ENCODE measurements around the gene PLEKHA7.
A peak's percentile ranks its signal among the peaks of the same experiment; 100 is the strongest.
"Not testable (repeated sequence)": the region's sequence is repeated elsewhere in the genome, so short reads cannot be mapped to it uniquely, and the experiment has no call there.

The PLEKHA7 gene

DNA sequence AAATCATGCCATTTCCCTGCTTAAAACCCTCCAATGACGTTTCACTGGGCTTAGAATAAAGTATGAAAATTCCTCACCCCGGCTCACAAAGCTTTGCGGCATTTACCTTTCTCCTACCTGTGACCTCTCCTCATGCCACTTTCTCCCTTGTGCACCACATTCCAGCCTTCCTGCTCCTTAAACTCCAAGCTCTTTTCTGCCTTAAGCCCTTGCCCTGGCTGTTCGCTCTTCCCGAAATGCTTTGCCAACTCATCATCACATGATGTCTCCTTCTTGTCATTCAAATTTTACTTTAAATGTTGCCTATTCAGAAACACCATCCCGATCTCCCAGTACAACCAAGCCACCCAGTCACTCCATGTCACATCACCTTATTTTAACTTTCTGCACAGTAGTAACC, 2.0 kb downstream of the PLEKHA7 start:
- DNase-seq, result no peak

DNA sequence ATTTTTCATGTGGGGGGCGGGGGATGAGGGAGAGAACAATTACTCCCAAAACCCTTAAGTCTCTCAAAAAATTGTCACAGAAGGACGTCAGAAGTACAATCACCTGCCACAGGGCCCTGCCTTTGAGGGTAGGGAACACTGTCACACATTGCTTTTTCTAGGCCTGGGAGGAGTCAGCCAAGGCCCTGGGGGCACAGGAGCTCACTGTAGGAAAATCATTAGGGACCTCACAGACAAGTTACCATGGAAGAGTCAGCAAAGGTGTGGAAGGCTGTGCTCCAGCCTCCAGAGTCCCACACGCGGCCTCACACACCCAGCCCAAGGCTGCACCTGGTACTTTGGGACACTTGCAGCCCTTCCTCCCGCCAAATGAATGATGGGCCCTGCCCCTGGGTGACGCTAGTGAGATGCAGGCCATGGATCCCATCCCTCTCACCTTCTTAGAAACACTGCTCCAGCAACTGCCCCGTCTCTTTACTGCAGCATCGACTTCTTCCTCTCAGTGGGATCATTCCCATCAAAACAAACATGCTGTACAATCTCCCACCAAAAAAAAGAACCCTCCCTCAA, 3.3 kb downstream of the PLEKHA7 start:
- no peak for DNase-seq

DNA sequence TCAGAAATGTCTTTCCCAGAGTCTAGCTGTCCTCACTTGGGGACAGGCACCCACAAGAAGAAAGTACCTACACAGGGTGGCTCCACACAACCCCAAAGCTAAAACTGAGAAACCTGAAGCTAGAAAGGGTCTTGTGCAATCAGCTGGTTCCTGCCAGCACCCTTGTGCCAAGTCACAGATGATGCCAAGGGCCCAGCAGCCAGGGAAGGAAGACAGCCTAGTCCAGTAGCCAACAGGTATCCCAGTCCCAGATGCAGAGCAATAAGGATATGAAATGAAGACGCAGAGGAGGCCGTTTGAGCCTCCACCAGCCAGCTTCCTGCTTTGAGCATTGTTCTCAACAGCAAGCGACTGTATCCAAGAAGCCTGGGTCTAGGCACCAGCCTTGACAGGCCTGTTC, 6.1 kb downstream of the PLEKHA7 start:
- DNase-seq, result peak in 4 of 51 donors; percentile 5 to 40 (median 16)

DNA sequence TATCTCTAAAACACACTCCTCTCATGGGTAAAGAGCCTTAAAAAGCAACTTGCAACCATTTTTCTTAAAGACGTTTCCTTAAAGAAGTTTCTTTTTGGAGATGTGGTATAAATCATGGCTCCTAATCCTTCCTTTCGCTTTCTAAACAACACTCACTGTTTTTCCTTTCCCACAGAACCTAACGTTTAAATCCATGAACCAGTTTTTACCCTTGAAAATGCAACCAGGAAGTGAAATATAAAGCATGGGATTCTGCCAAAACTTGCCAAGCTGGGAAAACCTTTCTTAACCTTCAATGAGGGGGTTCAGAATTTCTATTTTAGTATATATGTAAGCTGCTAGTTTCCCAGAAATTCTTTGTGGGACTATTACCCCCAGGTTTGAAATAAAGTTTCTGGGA, 8.6 kb downstream of the PLEKHA7 start:
- DNase-seq, result no peak

DNA sequence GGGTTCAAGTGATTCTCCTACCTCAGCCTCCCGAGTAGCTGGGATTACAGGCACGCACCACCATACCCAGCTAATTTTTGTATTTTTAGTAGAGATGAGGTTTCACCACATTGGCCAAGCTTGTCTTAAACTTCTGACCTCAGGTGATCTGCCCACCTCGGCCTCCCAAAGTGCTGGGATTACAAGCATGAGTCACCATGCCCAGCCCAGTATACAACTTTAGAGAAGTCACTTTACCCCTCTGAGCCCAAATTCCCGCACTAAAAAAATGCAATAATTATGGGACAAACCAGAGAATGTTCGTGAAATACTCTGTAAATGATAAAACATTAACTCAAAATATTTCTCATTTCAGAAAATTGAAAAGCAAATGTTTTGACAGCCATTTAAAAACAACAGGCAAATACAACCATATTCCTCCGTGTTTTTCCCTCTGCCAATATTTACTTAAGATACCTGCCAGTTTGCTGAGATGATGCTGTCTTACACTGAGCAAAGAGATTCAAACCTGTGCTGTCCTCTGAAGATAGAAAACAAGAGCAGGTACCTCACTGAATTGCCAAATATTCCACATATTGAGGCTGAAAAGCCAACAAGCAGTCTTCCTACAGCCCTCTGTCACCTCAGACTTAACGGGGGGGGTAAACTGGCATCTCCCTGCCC, 9.6 kb downstream of the PLEKHA7 start:
- DNase-seq, result no peak

DNA sequence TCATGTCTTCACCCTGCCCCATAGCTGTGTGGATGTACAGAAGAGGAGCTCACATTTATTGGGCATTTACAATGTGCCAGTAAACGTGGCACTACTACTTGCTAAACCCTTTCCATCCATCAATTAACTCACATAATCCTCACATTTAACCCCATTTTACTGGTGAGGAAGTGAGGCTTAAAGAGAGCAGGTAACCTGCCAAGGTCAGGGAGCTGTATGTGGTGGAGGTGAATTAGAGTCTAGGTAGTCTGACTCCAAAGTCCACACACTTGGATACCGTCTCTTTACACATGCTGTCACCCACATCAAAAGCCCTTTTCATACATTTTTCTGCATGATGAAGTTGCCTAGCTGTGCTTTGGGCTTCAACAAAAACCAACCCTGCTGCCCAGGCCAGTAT, 10.8 kb downstream of the PLEKHA7 start:
- DNase-seq, result no peak

DNA sequence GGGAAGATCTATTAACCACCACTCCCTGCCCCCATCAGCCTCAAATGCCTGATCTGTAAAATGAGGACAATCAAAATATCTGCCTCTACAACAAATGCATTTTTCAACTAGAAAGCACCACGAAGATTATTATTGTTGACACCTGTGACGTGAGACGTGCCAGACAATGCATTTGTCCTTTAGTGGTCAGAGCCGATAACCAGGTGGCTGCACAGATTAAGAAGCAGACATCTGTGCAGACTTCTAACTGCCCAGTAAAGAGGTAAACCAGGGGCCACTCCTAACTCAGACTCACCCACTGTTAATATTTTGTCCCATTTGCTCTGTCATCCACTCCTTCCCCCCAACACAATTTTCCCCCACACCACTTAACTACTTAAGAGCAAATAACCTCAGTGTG, 11.7 kb downstream of the PLEKHA7 start:
- no peak for DNase-seq

DNA sequence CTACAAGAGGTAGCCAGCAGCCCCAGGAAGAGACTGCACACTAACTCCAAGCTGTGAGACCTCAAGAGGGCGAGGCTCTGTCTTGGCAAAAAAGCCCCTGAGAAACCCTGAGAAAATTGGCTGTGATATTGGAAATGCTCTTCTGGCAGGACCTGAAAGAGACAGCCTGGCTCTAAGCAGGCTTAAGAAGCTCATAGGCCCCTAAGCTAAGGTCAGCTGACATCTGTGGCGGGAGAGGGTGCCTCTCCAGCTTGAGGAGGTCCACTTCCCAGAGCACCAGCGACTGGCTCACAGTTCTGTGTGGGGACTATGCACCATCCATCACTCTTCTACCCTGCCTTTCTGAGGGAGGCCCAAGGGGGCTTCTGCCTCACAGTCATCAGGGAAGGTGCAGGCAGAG, 12.4 kb downstream of the PLEKHA7 start:
- peak in 5 of 51 donors; percentile 11 to 26 (median 15) for DNase-seq

DNA sequence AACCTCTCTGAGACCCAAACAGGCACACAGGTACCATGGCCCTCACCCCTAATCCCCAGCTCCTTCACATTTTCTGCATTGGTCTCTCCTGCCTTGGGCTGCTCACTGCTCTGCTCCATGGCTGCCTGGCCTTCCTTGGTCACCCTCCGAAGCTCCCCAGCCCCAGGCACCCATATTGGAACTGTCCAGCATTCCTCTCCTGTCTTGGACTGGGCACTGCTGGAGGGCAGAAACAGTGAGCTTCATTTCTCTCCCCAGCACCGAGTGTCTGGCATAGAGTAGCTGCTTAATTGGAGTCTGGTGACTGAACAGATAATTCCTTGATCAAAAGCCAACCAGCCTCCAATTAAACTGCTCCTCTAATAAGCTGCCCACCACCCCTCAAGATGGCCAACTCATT, 13.2 kb downstream of the PLEKHA7 start:
- DNase-seq, result no peak

DNA sequence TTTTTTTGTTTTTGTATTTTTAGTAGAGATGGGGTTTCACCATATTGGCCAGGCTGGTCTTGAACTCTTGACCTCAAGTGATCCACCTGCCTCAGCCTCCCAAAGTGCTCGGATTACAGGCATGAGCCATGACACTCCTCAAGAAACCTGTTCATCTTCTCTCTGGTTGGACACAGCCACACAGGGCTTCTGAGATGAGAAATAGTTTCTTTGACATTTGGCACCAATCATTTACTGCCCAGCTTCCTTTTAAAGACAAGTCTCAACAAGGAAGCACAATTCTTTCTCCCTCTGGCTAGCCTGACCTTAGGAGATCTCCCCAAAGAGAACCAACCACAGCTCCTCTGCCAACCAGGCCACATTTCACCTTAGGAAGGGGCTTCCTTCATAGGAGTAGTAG, 14.0 kb downstream of the PLEKHA7 start:
- DNase-seq, result not testable (repeated sequence)

DNA sequence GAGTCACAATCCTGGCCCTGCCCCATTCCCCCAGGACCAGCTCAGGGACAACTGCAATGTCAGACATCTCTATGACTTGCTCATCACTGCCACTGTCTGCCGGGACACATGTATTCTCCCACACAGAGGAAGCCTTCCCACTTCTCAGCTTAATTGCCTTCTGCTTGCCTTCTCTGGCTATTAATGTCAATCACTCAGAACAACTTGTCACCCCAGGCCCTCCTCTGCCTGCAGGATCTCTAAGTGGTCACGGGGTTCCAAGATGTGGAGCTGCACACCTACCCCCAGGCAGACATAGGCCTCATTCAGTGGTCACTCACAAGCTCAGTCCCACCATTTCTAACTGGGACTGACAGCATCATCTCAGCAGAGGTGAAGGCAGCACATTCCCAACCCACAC, 15.1 kb downstream of the PLEKHA7 start:
- no peak for DNase-seq

DNA sequence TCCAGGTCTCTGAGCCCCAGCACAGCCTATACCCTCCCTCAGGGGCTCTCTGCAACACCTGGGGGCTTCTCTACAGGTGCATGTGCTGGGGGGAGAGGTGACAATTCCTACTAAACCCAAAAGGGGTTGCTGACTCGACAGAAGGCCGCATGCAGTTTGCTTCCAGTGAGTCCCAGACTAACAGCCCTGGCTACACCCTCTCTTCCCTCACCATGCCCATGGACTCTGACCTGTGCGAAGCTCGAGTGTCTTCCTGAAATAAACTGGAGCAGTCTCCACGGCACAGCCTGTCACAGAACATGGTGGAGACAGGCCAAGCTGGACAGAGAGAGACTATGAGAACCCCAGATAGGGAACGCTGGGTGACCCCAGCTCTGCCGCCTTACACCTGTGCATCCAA, 16.6 kb downstream of the PLEKHA7 start:
- DNase-seq, result no peak

DNA sequence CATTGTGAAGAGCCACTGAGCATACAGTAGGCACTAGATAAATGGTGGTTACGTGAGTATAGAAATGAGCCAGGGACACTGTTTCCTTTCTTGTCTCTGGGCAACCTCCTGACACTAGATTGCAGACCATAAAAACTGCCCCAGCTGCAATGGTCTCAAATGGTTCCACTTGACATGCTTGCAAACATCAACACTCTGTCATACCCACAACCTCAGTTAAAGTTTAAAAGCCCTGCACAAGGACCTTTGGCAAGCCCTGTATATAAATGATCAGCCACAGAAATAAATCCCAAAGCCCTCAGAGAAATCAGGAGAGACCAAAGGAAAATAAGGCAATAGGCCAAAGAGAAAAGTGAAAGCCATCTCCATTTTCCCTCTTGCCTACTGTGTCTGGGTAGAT, 20.7 kb downstream of the PLEKHA7 start:
- no peak for DNase-seq

DNA sequence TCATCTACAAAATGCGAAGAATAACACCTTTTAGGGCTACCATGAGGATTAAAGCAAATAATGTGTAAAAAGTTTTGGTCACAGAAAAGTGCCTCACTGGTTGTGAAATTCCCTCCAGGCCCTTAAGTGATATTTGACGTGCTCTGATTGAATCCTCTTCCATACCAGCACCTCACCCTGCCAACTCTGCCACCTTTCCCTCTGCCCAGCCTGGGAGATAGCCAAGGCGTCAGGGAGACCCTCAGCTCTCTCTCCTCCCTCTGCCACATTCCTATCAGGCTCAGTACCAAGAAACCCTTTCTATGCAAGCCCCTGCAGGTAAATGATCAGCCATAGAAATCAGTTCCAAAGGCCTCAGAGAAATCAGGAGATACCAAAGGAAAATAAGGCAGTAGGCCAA, 21.4 kb downstream of the PLEKHA7 start:
- DNase-seq, result no peak

DNA sequence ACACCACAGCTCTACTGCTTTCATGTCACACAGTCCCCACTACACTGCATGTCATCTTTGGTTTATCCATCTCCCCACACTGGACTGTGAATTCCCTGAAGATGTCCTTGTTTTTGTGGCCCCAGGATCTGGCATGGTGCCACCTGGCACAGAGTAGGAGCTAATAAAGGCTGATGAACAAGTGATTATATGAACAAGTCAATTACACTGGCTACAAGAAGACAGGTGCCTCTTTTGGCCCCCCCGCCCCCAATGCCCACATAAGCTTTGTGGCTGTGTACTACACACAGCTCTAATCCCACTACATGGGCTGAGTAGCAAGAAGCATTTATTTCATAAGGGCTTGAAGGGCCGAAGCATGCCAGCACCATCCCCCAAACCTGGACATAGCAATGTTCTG, 24.7 kb downstream of the PLEKHA7 start:
- no peak for DNase-seq

DNA sequence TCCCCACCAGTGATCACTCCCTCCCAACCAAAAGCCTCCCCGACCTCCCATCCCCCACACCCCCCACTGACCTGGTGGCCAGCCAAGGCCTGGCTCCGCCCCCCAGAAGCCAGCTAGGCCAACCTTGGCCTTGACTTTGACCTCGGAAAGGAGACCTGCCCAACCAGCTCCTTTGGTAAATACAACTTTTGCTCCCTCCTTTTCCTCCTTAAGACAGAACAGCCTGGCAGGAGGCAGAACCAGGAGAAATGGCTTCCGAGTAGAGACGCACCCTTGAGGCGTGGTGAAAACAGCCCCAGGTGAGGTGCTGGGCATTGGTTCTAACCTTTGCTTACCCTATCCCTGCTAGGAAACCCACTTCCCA, 27.0 kb downstream of the PLEKHA7 start:
- no peak for DNase-seq

DNA sequence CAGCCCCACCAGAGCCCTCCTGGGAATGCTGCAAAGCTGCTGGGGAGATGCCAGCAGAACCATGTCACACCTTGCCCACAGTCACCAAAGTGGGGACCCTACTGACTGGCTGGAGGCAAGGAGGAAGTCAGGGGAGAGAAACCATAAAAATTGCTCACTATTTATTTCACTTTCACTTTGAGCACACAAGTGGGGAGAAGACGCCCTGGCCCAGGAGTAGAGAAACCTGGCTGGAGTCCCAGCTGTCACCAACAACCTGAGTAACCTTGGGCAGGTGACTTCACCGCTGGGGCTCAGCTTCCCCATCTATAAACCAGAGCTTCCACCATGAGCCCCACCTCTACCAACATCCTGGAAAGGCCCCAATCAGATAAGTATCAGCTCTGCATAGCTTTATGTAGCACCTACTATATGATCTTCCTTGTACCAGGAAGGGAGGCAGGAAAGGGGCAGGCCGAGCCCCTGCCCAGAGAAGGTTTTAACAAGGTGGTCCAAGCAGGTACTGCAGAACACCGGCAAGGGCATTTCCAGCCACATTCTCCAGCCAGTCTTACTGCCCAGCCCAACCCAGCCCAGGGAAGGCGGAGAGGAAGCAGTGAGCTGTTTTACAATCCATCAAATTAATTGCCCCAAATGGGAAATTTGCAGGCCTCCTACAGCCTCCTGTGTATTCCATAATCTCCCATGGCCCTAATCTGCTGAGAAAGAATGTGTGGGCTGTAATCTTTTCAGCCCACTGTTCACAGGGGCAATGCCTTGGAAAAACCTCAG, 27.6 kb downstream of the PLEKHA7 start:
- peak in 1 of 51 donors; percentile 17 for DNase-seq

DNA sequence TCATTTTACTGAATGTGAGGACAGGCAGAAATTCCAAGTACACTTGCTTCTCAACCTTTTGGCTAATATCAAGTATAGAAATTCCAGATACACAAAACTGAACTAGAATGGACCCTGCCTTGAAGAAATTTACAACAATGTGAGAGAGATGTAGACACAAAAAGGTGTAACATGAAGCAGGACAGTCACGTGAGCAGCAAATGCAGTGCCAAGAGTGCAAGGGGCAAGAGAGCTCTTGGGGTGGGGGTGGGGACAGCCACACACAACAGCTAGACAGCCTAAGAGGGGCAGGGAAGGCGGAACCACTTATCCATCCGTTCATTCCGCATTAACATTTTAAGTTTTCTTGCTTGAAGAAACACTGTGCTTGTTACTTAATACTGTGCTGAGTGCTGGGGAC, 28.9 kb downstream of the PLEKHA7 start:
- no peak for DNase-seq

DNA sequence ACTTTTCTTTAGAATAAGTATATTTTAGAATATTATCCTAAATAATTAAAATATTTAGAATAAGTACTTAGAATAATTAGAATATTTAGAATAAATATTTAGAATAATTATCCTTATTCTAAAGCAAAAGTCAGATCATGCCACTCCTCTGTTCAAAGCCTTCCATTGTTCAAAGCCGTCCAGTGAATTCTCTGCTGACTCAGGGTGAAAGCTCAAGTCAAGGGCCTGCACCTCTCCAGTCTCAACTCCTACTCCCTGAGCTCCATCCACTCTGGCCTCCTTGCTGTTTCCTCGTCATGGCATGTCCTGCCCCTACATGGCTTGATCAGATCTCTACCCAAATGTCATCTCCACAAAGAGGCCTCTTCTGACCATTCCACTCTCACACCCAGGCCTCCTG, 30.0 kb downstream of the PLEKHA7 start:
- DNase-seq, result peak in 4 of 51 donors; percentile 7 to 14 (median 10)

DNA sequence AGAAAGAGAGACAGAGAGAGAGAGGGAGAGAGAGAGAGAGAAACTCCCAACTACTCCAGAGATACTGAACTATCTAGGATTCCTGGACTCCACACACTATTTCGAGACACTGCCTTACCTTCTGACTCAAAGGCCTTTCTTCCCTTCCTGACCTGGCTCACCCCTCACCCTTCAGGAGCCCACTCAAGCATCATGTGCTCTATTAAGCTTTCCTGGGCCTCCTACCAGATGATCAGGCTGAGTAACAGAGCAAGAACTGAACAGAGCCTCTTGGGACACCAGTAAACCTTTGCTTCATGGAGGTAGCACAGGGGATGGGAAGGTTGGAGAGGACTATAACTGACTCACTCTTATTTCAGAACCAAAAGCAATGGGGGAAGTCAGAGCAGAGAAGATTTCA, 31.4 kb downstream of the PLEKHA7 start:
- DNase-seq, result peak in 1 of 51 donors; percentile 36

DNA sequence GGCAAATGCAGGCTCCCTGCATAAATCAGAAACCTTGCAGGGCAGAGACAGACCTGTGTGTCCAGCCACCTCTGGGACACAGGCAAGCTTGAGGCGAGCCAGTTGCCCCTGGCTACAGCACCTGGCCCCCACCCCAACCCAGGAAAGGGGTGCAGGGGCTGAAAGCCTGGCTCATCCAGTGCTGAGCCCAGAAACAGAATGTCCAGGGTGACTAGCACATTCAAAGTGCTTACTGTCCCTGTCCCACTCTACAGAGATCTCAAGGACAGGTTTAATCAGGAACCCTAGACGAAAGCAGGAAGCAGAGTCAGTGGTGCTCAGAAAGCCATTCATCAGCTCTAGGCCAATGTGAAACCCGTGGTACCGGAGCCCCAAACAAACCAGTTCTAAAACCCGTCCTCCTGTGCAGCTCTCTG, 31.9 kb downstream of the PLEKHA7 start:
- peak in 10 of 51 donors; percentile 14 to 65 (median 50) for DNase-seq

DNA sequence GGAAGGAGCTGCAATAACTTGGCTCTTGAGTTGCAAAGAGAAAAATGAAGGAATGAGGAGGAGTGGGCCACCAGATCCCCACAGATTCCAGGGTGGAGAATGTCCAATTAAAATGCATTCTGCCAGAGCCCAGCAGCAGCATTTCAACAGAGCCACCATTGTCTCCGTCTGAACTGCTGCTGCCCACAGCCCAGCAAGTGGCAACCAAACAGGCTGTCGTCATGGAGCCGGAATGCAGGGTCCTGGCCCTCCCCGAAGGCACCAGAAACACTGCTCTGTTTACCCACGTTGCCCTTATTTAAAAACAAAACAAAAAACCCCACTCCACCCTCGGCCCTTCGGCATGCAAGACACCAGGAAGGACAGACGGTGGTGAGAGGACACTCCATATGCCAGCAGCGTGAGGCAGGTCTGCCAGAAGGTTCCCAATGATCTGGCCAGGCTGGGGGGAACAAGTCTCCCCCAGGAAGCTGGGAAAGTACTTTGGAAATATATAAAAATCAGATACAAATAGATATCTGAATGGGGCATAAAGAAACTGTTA, 32.5 kb downstream of the PLEKHA7 start:
- peak in 48 of 51 donors; percentile 14 to 93 (median 68) for DNase-seq

Measured in hypothalamus (tissue), 51 donors.